ENCODE results near the gene ARIH2.

The ARIH2 gene

GRCh38 chr3:48929358-48930035 is 10.9 kb downstream of the ARIH2 start:
- DNase-seq = no peak

GRCh38 chr3:48930590-48930989 is 11.9 kb downstream of the ARIH2 start:
- no peak for DNase-seq

- no peak for DNase-seq
Observed at GRCh38 chr3:48931944-48932580, 13.4 kb downstream of the ARIH2 start.

GRCh38 chr3:48934333-48934991 is 15.8 kb downstream of the ARIH2 start:
- no peak for DNase-seq

- no peak for DNase-seq
Observed at GRCh38 chr3:48935530-48935929, 16.9 kb downstream of the ARIH2 start.

GRCh38 chr3:48938156-48938555 is 19.5 kb downstream of the ARIH2 start:
- DNase-seq = no peak

- DNase-seq = no peak
Observed at GRCh38 chr3:48938689-48939088, 20.0 kb downstream of the ARIH2 start.

- no peak for DNase-seq
Observed at GRCh38 chr3:48945432-48945831, 26.8 kb downstream of the ARIH2 start.

- DNase-seq = no peak
Observed at GRCh38 chr3:48945891-48946549, 27.4 kb downstream of the ARIH2 start.

- DNase-seq = no peak
Observed at GRCh38 chr3:48949376-48949717, 30.7 kb downstream of the ARIH2 start.

- DNase-seq = no peak
Observed at GRCh38 chr3:48950051-48950450, 31.4 kb downstream of the ARIH2 start.

- DNase-seq = no peak
Observed at GRCh38 chr3:48951764-48952163, 33.1 kb downstream of the ARIH2 start.

GRCh38 chr3:48952510-48953118 is 34.0 kb downstream of the ARIH2 start:
- DNase-seq = no peak

GRCh38 chr3:48957006-48957705 is 38.5 kb downstream of the ARIH2 start:
- DNase-seq = no peak

GRCh38 chr3:48960841-48961413 is 42.3 kb downstream of the ARIH2 start:
- DNase-seq = no peak

GRCh38 chr3:48962340-48962739 is 43.7 kb downstream of the ARIH2 start:
- DNase-seq = no peak

- DNase-seq = no peak
Observed at GRCh38 chr3:48962939-48963338, 44.3 kb downstream of the ARIH2 start.

- no peak for DNase-seq
Observed at GRCh38 chr3:48963591-48963990, 44.9 kb downstream of the ARIH2 start.

GRCh38 chr3:48966367-48966766 is 47.7 kb downstream of the ARIH2 start:
- no peak for DNase-seq

- DNase-seq = no peak
Observed at GRCh38 chr3:48966876-48967361, 48.3 kb downstream of the ARIH2 start.

GRCh38 chr3:48970586-48970985 is 51.9 kb downstream of the ARIH2 start:
- no peak for DNase-seq
